Naive thymus-derived CD8-positive, alpha-beta T cell (primary cell): Measurements from ENCODE around the gene MAGEA12. TPM values are rescaled to one million over a fixed set of nuclear protein-coding genes. Genes with fewer than 3 reads are reported as not detected.

Source experiments
- polyA plus RNA-seq, 3 donors: library from polyadenylated mRNA; unstranded; fragments of 300-500 nt; fragmentation: Illumina TruSeq; gene quantifications; one replicate each; pipeline ENCODE4 v1.2.3, GENCODE V29; 2021
- total RNA-seq, 8 experiments: library from RNA in 2 of 8; stranded (reverse) in 2 of 8; gene quantifications; one replicate each; pipeline ENCODE4 v1.2.3 and lab custom pipeline; 2021 to 2026

Gene MAGEA12
- total and polyA plus RNA-seq, 5 experiments from 2014 or later, result not detected

Other genes starting within 250 kb of the MAGEA12 start
- gene GABRQ, start 95.9 kb upstream of the MAGEA12 start, total RNA-seq, result not detected
- not detected for gene GABRQ, start 95.9 kb upstream of the MAGEA12 start, polyA plus RNA-seq
- not detected for gene MAGEA3, start 35.0 kb upstream of the MAGEA12 start, total RNA-seq
- not detected for gene MAGEA3, start 35.0 kb upstream of the MAGEA12 start, polyA plus RNA-seq
- not detected for gene CSAG2, start 24.5 kb upstream of the MAGEA12 start, total RNA-seq
- gene CSAG2, start 24.5 kb upstream of the MAGEA12 start, polyA plus RNA-seq, result not detected
- gene MAGEA2B, start 19.1 kb upstream of the MAGEA12 start, total RNA-seq, result not detected
- gene MAGEA2B, start 19.1 kb upstream of the MAGEA12 start, polyA plus RNA-seq, result not detected
- gene CSAG1, start within 50 bp of the MAGEA12 start, total RNA-seq, result not detected
- gene CSAG1, start within 50 bp of the MAGEA12 start, polyA plus RNA-seq, result not detected
- not detected for gene MAGEA2, start 20.1 kb downstream of the MAGEA12 start, total RNA-seq
- gene MAGEA2, start 20.1 kb downstream of the MAGEA12 start, polyA plus RNA-seq, result not detected
- gene CSAG3, start 25.5 kb downstream of the MAGEA12 start, total RNA-seq, result not detected
- gene CSAG3, start 25.5 kb downstream of the MAGEA12 start, polyA plus RNA-seq, result not detected
- not detected for gene MAGEA6, start 35.9 kb downstream of the MAGEA12 start, total RNA-seq
- gene MAGEA6, start 35.9 kb downstream of the MAGEA12 start, polyA plus RNA-seq, result not detected
- 1 to 10 TPM; 6.3 to 7.3 TPM for gene CETN2, start 97.0 kb downstream of the MAGEA12 start, total RNA-seq
- gene CETN2, start 97.0 kb downstream of the MAGEA12 start, polyA plus RNA-seq, result 10 to 100 TPM; 23.3 to 30.8 (median 27.7) TPM
- gene NSDHL, start 97.3 kb downstream of the MAGEA12 start, total RNA-seq, result 1 to 10 TPM; 6.8 to 7.6 TPM
- gene NSDHL, start 97.3 kb downstream of the MAGEA12 start, polyA plus RNA-seq, result 10 to 100 TPM; 10.5 to 13.0 (median 12.7) TPM
- 1 to 10 TPM; 2.6 to 2.7 TPM for gene ZNF185, start 164.3 kb downstream of the MAGEA12 start, total RNA-seq
- gene ZNF185, start 164.3 kb downstream of the MAGEA12 start, polyA plus RNA-seq, result 1 to 10 TPM; 1.8 to 2.8 (median 2.6) TPM